Mammary epithelial cell (primary cell): ENCODE results near the gene ZBTB40.

Experiments
- CTCF ChIP-seq, 2 donors: IDR thresholded peaks in 1 of 2; conservative IDR thresholded peaks in 1 of 2; 2 replicates each; pipeline ENCODE4 v1.5.1; 2011 to 2012; ENCODE audit warnings: inconsistent platforms in 2 of 2, low read length in 2 of 2, mild to moderate bottlenecking in 2 of 2, control low read depth in 1 of 2, low read depth in 1 of 2; ENCODE audit not compliant: insufficient read depth in 1 of 2; ENCODE audit errors: extremely low read depth in 1 of 2
- EZH2 ChIP-seq: IDR thresholded peaks from 2 replicates; pipeline ENCODE4 v1.6.1; 2012; ENCODE audit warnings: low read length, inconsistent platforms, borderline replicate concordance

- no peak for TF ChIP-seq CTCF (conservative IDR thresholded peaks at IDR 0.05 in 1 of 2, IDR thresholded peaks at IDR 0.05 in 1 of 2; ENCODE audit: extremely low read depth in 1 of 2, insufficient read depth in 1 of 2, low read depth in 1 of 2, low read length in 2 of 2)
- TF ChIP-seq EZH2 = no peak
These were observed 19.4 kb downstream of the ZBTB40 start for GRCh38 chr1:22471078-22471477.
